NK-92 (cell line): ENCODE results near the gene ZCCHC13.
"Not testable (repeated sequence)": the region's sequence is repeated elsewhere in the genome, so short reads cannot be mapped to it uniquely, and the experiment has no call there.

Experiments used
- DNase-seq: peaks from one replicate; lab custom pipeline; 2025; ENCODE audit not compliant: unreplicated experiment; lab: John Stamatoyannopoulos, UW

Gene ZCCHC13

DNA sequence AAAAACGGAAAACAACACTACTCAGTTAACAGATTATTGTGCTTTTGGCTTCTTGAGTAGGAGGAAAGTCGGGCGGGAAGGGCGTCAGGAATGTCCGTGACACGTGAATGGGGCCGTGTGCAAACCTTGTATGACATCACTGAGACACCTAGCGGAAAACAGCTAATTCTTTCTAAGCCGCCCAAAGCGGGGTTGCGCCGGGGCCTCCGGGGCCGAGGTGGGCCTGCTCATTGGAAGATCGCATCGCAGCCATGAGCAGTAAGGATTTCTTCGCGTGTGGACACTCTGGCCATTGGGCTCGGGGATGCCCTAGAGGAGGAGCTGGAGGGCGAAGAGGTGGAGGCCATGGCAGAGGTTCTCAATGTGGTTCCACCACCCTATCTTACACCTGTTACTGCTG lies at the start of gene ZCCHC13:
Gene ZCCHC13, plus strand, starts transcription at position 165 of the 400 bp plus-strand sequence. Its CDS starts 87 bp downstream, at position 252.
- DNase-seq: no peak

DNA sequence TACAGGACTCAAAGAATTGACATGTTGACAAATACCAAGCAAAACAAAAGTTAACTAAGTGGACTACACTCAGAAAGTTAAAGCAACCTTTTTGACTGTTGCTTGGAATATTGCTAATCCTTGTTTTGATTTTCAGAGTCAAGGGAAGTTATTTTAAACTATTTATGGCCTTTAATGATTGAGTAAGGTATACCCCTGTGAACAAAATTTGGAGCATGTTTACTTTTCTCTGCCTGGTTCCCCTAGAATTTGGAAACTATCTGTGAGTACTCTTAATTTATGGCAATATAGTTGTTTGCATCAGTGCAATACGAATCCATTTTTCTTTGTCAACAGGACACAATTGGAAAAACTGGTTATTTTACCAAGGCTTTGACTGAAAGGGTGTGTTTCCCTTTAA lies 45.9 kb upstream of the ZCCHC13 start:
- not testable (repeated sequence) for DNase-seq

DNA sequence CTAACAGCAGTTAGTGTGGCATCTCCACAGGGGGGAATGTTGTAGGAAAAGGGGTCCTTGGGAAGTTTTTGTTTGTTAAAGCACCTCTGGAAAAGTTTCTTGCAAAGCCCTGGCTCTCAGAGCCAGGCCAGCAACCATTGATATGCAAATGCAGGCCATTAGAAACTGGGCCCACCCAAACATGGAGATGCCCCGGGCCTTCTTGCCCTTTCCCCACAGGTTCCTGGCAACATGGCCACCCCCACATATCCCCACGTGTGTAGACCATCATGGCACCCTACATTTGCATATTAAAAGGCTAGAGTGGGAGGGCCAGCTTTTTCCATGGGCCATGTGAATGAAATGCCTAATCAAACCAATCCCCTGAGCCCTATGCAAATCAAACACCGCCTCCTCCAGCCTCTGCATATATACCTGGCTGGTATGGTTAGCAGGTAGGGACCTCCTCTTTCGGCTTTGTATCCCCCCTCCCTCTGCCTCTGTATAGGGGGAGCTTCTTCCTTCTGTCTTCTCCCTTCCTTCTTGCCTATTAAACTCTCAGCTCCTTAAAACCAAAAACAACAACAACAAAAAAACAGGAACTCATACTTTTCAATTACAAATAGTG lies 44.0 kb upstream of the ZCCHC13 start:
- DNase-seq: no peak

DNA sequence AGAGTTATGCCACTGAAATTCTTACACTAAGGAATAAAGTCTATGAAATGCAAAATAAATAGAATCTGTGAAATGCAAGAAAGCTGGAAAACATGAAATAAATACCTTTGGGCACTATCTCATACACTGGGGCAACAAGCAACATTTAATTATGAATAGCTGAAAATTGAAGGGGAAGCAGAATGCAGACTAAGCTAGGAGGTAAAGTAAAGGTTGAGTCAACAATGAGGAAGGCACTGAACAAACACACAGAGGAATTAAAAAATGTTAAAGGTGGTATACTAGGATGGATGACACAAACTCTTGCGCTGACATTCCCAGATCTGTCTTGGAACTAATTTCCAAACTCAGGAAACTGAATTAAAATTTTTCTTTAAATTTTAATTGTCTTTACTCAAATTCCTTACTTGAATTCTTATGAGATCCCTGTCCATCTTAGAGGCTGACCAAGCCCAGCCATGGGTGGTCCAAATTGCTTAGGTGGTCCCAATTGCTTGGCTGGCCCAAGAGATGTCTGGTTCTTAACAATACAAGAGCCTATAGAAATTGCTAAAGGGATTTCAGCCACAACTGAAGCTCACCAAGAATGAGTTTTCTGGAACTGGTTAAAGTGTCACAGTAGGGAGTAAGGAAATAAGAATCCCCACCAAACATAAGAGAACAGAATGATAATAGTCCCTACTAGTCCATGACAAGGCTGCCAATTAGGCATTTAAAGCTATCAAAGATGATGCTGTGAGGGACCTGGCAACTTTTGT lies 41.3 kb upstream of the ZCCHC13 start:
- no peak for DNase-seq

DNA sequence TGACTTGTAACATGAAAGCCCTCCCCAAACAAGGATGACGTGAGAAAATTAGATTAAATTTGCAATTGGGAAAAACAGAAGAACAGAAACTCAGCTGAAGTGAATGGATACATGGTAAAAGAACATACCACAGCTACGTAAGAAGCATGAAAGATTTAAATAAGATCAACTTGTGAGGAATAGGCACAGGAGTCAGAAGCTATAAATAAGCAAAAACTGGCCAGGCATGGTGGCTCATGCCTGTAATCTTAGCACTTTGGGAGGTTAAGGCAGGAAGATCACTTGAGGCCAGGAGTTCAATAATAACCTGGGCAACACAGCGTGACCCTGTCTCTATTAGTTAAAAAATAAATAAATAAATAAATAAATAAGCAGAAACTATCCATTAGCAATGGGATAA lies 33.6 kb upstream of the ZCCHC13 start:
- no peak for DNase-seq

DNA sequence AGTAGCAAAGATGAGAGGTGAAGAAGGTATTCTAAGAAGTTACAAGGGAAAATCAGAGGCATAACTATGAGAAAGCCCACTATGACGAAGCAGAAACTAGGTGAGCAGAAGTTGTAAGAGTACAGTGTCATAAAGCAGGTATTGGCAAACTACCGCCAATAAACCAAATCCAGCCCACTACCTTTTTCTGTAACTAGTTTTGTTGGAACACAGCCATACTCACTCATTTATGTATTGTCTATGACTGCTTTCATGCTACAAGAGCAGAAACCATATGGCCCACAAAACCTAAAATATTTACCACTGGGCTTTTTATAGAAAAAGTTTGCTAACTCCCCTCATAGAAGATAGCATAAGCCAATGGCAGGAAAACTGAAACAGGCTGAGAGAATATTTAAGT lies 31.8 kb upstream of the ZCCHC13 start:
- no peak for DNase-seq

DNA sequence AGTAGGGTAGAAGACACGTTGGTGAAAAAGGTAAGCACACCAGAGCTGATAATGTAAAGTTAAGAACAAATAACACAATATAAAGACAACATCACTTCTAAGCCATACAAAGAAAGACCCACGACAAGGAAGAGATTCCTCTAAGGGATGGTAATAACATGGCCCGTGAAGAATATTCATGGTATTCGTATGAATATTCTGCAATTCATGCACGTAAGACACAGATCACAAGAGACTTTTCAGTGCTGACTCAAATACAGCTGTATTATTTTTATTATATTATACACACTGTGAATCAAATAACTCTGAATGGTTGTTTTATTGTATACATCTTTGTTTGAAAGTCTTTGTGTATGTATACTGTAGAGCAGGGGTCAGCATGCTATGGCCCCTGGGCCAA lies 29.5 kb upstream of the ZCCHC13 start:
- no peak for DNase-seq

DNA sequence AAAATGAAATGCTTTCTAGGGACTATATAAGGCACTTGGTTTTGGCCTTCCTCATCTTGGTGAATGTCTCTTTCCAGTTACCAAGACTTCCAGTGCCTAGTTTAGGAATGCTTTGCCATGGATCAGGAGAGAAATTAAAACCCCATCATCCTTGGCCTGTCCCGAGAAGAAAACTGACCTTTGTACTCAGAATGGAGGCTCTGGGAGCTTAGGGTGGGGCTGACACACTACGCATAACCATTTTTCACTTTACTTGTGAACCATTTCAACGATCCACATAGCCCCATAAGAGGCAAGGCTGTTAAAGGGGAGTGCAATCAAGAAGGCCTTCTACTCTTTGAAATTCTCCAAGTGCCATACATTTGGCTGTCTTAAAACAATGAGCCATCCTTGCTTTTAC lies 26.7 kb upstream of the ZCCHC13 start:
- DNase-seq: no peak

DNA sequence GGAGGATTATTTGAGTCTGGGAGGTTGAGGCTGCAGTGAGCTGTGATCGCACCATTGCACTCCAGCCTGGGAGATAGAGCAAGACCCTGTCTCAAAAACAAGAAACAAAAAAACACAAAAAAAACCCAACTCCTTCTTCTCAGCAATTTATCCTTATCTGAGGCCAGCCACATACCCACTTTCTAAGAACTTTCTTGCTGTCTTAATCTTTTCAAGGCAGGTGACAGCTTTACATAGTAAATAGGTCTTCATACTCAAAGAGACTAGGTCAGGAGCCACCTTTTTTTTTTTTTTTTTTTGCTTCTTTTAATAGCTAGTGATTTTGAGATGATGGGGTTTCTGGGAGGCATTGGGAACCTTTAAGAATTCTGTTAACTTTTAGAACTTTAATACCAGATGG lies 26.1 kb upstream of the ZCCHC13 start:
- no peak for DNase-seq

DNA sequence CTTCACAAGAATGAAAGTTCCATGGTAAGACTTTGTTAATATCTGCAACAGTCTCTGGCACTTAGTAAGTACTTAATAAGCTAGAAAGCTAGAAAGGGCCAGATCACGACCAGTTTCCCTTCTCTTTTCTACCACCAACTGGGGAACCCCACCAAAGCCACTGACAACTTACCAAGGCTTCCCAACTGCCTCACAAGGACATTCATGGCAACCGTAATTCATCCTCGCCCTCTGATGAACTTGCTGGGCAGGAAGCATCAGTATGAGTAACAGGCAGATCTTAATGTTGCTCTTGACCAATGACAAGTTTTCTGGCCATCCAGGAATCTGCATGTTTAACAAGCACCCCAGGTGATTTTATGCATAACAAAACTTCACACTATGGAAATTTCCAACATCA lies 23.2 kb upstream of the ZCCHC13 start:
- DNase-seq: no peak

DNA sequence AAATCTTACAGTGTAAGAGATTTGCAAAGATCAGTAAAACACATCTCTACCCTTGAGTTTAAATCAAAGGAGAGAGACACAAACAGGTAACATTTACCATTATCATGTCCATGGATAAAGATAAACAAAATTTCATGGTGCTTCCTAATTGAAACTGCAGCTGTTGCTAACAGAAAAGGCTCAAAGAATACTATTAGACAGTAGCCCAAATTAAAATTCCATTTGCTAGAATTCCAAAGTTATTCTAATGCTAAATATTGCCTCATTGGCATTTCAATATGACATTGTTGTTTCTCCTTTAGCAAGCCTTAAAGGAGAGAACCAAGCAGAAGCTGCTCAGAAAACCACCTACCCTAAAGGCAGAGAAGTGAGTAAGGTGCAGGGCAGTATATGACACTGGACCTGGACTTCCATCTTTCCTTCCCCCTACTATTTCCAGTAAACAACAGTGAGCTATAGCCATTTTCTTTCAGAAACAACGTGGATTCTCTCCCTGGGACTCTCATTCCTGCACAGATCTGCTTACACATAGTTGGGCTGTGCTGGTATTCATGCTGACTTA lies 19.5 kb upstream of the ZCCHC13 start:
- DNase-seq: no peak

DNA sequence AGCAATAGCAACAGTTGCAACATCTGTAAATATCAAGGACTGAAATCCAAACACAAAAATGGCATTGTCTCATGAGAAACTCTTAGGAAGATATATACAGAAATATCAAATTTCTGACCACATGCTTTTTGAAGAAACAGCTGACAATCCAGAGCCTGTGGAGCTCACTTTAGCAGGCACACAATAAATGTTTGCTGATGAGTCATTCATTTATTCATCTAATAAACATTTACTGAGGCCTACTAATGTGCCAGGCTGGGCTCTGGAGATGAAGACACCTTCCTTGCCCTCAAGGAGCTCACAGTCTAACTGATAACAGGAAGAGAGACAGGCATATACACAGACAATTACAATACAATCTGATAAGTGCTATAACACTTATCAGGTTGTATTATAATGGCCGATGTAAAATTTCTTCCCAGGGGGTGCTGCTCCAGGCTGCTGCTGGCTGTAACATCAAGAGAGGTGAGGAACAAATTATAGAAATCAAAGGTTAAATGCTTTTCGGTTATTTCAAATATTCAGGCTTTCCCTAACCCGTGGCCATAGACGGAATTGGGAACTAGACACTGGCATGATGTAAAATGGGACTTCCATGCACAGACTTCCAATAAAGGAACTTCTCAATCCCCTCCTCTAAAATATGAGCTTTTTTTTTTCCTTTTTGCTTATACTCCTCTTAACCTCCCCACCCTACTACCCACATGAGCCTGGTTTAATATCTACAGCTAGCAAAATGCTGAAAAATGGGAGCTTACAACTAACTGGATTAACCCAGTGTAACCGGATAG lies 16.8 kb upstream of the ZCCHC13 start:
- no peak for DNase-seq

DNA sequence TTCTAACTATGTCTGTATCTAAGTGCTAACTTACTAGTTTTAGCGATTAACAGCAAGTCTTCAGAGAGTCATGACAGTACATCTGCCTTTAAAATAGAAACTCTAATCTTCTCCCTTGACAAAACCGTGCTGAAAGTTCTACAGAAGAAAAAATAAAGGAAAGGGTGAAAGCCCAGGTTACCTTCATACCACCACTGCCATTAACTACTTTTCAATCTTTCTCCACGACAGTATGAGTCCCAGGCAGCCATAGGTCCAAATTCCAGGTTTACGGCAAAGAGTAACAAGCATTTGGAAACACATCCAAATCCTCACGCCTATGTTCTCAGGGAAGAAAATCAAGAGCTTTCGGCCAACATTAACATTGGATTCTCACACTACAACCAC lies 12.4 kb upstream of the ZCCHC13 start:
- DNase-seq: no peak

DNA sequence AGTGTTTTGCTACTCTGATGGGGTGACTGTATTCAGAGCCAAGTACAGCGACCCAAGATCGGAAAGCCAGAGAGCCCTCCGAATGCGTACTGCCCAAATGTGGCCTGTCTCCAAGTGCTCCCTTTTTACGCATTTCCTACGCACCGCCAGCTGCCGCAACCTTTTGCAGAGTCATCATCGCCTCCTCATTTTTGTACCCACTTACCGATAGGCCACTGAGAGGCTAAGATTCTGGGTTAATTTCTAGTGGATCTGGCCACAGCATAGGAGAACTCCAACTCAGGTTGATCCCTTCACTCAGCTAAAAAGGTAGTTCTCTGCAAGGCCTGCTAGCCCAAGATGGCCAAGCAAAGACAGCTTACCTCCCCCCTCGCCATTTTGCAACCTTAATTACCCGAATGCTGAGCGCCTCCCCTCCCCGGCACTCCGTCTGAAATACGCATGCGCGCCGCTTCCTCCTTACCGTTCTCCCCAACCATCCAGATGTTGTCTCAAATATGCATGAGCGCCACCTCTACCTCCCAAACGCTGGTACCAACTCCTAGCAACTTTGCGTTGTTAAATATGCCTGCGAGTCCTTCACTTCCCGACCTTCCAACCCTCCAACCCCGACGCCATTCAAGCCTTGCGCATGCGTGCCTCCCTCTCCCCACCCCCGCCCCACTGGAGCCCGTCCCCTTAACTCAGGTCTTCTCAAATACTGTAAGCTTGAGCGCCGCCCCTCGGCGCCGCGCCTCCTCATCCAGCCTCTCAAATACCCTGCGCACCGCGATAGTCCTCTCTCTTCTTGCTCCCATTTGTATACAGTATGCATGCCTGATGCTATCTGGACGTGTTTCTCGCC lies 11.8 kb upstream of the ZCCHC13 start:
- peak; percentile 5 for DNase-seq

DNA sequence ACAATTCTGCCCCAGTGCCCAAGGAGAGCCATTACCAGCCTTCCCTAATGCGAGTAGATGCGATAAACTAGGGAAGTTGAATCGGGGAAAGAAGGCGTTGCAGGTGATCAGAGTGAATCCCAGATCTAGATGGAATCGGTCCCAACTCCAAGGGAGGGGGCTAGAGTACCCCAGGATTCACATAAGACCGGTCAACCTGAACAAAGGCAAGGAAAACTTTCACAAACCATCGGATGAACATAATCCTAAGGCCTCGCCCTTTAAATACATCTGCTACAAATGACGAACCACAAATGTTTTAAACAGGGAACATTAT lies 11.2 kb upstream of the ZCCHC13 start:
- DNase-seq: no peak

DNA sequence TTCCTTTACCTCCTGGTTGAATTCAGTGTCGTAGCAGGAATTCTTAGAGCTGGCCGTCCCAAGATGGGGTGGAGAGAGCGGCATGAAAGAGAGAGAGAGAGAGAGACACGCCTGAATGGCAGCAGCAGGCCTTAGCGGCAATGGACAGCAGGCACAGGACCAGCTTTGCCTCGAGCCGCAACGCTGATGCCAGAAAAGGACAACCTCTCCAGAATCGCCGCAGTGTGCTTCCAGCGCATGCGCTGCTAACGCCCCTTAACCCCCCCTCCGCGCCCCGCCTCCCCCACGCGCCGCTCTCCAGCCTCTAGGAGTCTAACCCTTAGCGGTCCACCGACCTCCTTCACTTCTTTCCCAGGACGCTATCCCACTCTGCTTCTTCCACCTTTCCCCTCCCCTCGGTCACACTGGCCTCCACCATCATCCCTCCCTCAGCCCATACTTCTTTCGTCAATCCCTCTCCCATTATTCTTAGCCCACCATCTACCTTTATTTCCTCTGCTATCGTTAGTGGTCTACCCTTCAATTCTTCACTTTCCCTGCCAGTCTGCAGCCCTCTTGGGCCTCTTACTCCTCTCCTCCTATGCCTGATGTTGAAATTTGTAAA lies 10.5 kb upstream of the ZCCHC13 start:
- DNase-seq: no peak

DNA sequence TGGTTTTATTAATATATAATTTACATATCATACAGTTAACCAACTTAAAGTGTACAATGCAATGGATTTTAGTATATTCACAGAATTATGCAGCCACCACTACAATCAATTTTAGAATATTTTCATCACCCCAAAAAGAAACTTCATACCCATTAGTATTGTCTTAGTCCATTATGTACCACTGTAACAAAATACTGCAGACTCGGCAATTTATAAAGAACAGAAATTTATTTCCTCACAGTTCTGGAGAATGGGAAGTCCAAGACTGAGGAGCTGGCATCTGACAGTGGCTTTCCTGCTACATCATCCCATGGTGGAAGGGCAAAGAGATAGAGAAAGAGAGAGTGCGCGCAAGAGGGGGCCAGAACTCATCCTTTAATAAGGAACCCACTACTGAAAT lies 8.9 kb upstream of the ZCCHC13 start:
- no peak for DNase-seq

DNA sequence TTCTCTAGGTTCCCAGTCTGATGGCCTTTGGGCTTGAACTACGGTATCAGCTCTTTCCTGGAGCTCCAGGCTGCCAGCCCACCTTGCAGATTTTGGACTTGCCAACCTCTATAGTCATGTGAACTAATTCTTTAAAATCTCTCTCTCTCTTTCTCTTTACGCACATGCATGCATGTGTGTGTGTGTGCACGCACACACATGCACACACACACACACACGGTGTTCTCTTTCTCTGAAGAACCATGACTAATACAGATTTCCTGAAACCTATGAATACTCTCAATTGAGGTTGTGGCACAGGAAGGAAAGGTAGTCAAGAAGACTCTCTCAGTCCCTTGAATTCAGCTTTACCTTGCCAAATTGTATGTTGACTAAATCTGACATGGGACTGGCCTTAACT lies 6.2 kb upstream of the ZCCHC13 start:
- no peak for DNase-seq

DNA sequence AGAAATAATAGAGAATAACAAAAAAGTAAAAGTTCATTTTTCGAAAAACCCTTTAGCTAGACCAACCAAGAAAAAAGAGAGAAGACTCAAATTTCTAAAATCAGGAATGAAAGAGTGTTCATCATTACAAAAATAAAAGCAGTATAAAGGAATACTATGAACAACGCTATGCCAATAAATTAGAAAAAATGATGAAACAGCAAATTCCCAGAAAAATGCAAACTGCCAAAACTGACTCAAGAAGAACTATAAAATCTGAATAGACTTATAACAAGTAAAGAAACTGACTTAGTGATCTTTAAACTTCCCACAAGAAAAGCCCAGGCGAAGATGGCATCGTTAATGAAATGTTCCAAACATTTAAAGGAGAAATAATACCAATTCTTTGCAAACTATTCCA lies 3.1 kb upstream of the ZCCHC13 start:
- no peak for DNase-seq

DNA sequence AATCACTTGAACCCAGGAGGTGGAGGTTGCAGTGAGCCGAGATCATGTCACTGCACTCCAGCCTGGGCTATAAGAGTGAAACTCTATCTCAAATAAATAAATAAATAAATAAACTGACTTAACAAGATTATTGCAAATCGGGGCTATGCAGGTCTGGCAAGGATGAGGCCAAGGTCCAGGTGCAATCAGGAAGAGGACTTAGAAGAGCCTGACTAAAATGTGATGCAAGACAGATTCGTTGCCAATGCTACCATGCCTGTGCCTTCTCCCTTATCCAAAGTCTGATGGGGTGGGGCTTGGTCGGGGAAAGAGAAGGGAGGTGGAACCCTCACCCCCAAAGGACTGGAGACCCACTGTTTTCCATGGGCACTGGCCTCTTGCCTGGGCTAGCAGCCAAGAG lies 14.7 kb downstream of the ZCCHC13 start:
- no peak for DNase-seq

DNA sequence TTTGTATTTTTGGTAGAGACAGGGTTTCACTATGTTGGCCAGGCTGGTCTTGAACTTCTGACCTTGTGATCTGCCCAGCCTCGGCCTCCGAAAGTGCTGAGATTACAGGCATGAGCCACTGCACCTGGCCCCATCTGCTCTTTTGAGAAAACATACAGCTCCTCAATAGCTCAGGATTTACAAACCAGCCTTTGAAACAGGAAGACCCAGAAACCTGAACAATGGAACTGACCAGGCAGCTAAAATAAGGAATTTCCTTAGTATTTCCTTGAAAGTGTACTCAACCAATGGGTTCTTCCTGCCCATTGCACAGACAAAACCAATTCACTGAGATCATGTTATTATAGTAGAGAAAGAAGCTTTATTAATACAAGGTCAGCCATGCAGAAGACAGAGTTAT lies 15.3 kb downstream of the ZCCHC13 start:
- DNase-seq: not testable (repeated sequence)
